T-helper 17 cell (primary cell): ENCODE measurements around the gene PLA2G15. TPM values are rescaled to one million over a fixed set of nuclear protein-coding genes. Genes with fewer than 3 reads are reported as not detected.

Experiments
- ATAC-seq: fragments of 150-1000 bp; cut with Tn5 transposase; 2 replicates; pipeline ENCODE4 v1.10.0; 2021; ENCODE audit warnings: mild to moderate bottlenecking, moderate library complexity
- DNase-seq, 3 donors: peaks; one replicate each; pipeline versions ENCODE4 v3.0.0 to v3.0.0-alpha.2; 2020 to 2021
- H3K9me3 ChIP-seq: one replicate; pipeline ENCODE4 v1.7.0; 2013; ENCODE audit warnings: low read length, mild to moderate bottlenecking; ENCODE audit not compliant: control insufficient read depth, poor library complexity, severe bottlenecking
- H3K27ac Mint-ChIP-seq: one replicate; pipeline ENCODE4 v1.8.0; 2022; ENCODE audit warnings: mild to moderate bottlenecking, moderate library complexity, mixed read lengths
- H3K27me3 Mint-ChIP-seq: one replicate; pipeline ENCODE4 v1.8.0; 2022; ENCODE audit warnings: mixed read lengths
- H3K36me3 Mint-ChIP-seq: one replicate; pipeline ENCODE4 v1.8.0; 2022; ENCODE audit warnings: low read depth, mixed read lengths
- H3K4me1 Mint-ChIP-seq: one replicate; pipeline ENCODE4 v1.8.0; 2022; ENCODE audit warnings: mild to moderate bottlenecking, mixed read lengths
- H3K4me3 Mint-ChIP-seq: one replicate; pipeline ENCODE4 v1.8.0; 2022; ENCODE audit warnings: mild to moderate bottlenecking, moderate library complexity, mixed read lengths
- total RNA-seq, 4 donors: library from RNA in 2 of 4; stranded (reverse) in 2 of 4; gene quantifications; one replicate each; pipeline ENCODE4 v1.2.3 and lab custom pipeline; 2022 to 2026

Gene PLA2G15
- total RNA-seq, 2 donors from 2014 or later = 6.6 to 7.4 TPM

DNA sequence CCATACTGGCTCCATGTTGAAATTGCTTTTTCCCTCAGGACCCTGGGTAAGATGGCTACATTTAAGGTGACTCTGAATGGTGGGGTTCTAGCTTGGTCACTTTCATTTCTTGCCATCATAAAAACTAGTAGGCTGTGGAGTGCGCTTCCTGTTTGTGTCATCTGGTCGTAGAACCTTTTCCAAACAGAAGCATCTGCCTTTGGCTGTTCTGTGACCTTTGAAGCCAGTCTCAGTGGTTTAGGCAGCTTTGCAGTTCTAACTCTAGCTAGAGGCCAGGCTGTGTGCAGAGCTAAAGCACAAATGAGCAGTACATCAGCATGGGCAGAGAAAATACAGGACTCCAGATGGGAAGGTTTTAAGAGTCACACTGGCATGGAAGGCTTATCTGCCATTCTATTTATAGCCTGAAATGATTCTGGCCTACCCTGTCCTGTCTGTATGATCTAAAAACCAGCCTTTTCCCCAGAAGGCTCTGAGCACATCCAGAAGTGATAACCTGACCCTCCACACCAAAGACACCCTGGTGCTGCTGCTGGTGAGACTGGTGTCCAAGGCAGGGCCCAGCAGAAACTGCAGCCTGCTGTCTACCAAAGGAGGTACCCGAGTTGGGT, 17.9 kb upstream of the PLA2G15 start:
- Mint-ChIP-seq H3K4me1 (peaks cover 22% of the 10 kb centered on the region), H3K4me3 (no peak overlapping the region), H3K27ac (peak overlapping the region; percentile 47), H3K36me3 (no peaks in the 10 kb centered on the region), H3K27me3 (no peaks in the 10 kb centered on the region)
- DNase-seq (no peak), ATAC-seq (peak; percentile 20)
- no peaks in the 10 kb centered on the region for H3K9me3 ChIP-seq

GRCh38 chr16:68227850-68228553, 17.2 kb upstream of the PLA2G15 start:
- no peak for ATAC-seq
- H3K36me3 Mint-ChIP-seq = no peaks in the 10 kb centered on the region
- H3K27me3 Mint-ChIP-seq = no peaks in the 10 kb centered on the region
- no peak overlapping the region for H3K4me3 Mint-ChIP-seq
- H3K9me3 ChIP-seq = no peaks in the 10 kb centered on the region
- H3K4me1 Mint-ChIP-seq = peaks cover 22% of the 10 kb centered on the region
- H3K27ac Mint-ChIP-seq = peak overlapping the region; percentile 47
- no peak for DNase-seq

GRCh38 chr16:68228652-68229051, 16.5 kb upstream of the PLA2G15 start:
- no peaks in the 10 kb centered on the region for H3K9me3 ChIP-seq
- H3K4me1 Mint-ChIP-seq = peaks cover 26% of the 10 kb centered on the region
- H3K27ac Mint-ChIP-seq = no peak overlapping the region
- DNase-seq (no peak), ATAC-seq (no peak)
- H3K4me3 Mint-ChIP-seq = no peak overlapping the region
- no peaks in the 10 kb centered on the region for H3K27me3 Mint-ChIP-seq
- H3K36me3 Mint-ChIP-seq = no peaks in the 10 kb centered on the region

- DNase-seq = no peak
- Mint-ChIP-seq H3K27ac (peak overlapping the region; percentile 3), H3K4me1 (peaks cover 28% of the 10 kb centered on the region), H3K27me3 (no peaks in the 10 kb centered on the region), H3K36me3 (no peaks in the 10 kb centered on the region), H3K4me3 (no peak overlapping the region)
- no peaks in the 10 kb centered on the region for H3K9me3 ChIP-seq
- ATAC-seq = peak; percentile 52
Measured at GRCh38 chr16:68229431-68230175, 15.6 kb upstream of the PLA2G15 start.

- peak overlapping the region; percentile 69 for H3K27ac Mint-ChIP-seq
Measured at GRCh38 chr16:68230176-68230571, 15.0 kb upstream of the PLA2G15 start.

DNA sequence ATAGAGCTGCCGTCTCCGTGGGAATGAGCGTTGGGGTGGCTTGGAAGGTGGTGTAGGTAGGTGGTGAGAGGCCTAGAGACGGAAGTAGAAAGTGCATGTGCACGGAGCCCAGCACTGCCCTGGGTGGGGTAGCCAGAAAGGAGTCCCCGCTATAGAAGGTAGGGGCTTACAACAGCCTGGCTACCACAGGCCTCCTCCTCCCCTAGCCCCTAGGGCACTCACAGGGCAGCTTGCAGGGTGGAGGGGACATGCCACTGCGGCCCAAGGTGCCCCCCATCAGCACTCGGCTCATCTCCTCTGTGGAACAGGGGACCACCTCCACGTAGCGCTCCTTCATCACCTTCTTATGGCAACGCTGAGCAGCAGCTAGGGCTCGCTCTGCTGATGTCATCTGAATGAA, 14.2 kb upstream of the PLA2G15 start:
- peak overlapping the region; percentile 69 for H3K27ac Mint-ChIP-seq
- no peaks in the 10 kb centered on the region for H3K36me3 Mint-ChIP-seq

More at GRCh38 chr16:68230176-68230571, 15.0 kb upstream of the PLA2G15 start:
- no peaks in the 10 kb centered on the region for H3K9me3 ChIP-seq
- Mint-ChIP-seq H3K27me3 (no peaks in the 10 kb centered on the region), H3K4me1 (peaks cover 29% of the 10 kb centered on the region), H3K36me3 (no peaks in the 10 kb centered on the region), H3K4me3 (no peak overlapping the region)
- DNase-seq (no peak), ATAC-seq (no peak)

GRCh38 chr16:68231384-68232136, 13.6 kb upstream of the PLA2G15 start:
- Mint-ChIP-seq H3K27me3 (no peaks in the 10 kb centered on the region), H3K4me3 (no peak overlapping the region), H3K4me1 (peaks cover 24% of the 10 kb centered on the region), H3K36me3 (no peaks in the 10 kb centered on the region), H3K27ac (peak overlapping the region; percentile 69)
- H3K9me3 ChIP-seq = no peaks in the 10 kb centered on the region
- ATAC-seq (no peak), DNase-seq (no peak)

More for the DNA sequence above, 14.2 kb upstream of the PLA2G15 start:
- no peaks in the 10 kb centered on the region for H3K9me3 ChIP-seq
- no peak overlapping the region for H3K4me3 Mint-ChIP-seq
- no peak for DNase-seq
- H3K27me3 Mint-ChIP-seq = no peaks in the 10 kb centered on the region
- peaks cover 23% of the 10 kb centered on the region for H3K4me1 Mint-ChIP-seq
- no peak for ATAC-seq

- Mint-ChIP-seq H3K36me3 (no peaks in the 10 kb centered on the region), H3K27me3 (no peaks in the 10 kb centered on the region), H3K27ac (peak overlapping the region; percentile 43), H3K4me3 (no peak overlapping the region), H3K4me1 (peaks cover 24% of the 10 kb centered on the region)
- no peaks in the 10 kb centered on the region for H3K9me3 ChIP-seq
- no peak for DNase-seq
- no peak for ATAC-seq
Measured at GRCh38 chr16:68232335-68232734, 12.8 kb upstream of the PLA2G15 start.

- ATAC-seq (peak; percentile 5), DNase-seq (no peak)
- no peaks in the 10 kb centered on the region for H3K9me3 ChIP-seq
- Mint-ChIP-seq H3K4me1 (peaks cover 25% of the 10 kb centered on the region), H3K36me3 (no peaks in the 10 kb centered on the region), H3K4me3 (no peak overlapping the region), H3K27ac (peak overlapping the region; percentile 43), H3K27me3 (no peaks in the 10 kb centered on the region)
Measured at GRCh38 chr16:68233085-68233834, 11.9 kb upstream of the PLA2G15 start.

- H3K4me1 Mint-ChIP-seq = peaks cover 26% of the 10 kb centered on the region
- DNase-seq (no peak), ATAC-seq (no peak)
- H3K27me3 Mint-ChIP-seq = no peaks in the 10 kb centered on the region
- no peaks in the 10 kb centered on the region for H3K36me3 Mint-ChIP-seq
- H3K9me3 ChIP-seq = no peaks in the 10 kb centered on the region
- H3K4me3 Mint-ChIP-seq = no peak overlapping the region
- no peak overlapping the region for H3K27ac Mint-ChIP-seq
Measured at GRCh38 chr16:68233835-68234187, 11.4 kb upstream of the PLA2G15 start.

GRCh38 chr16:68234188-68235107, 10.7 kb upstream of the PLA2G15 start:
- Mint-ChIP-seq H3K36me3 (no peaks in the 10 kb centered on the region), H3K4me1 (peaks cover 25% of the 10 kb centered on the region), H3K27ac (peak overlapping the region; percentile 65), H3K4me3 (peak overlapping the region; percentile 52), H3K27me3 (no peaks in the 10 kb centered on the region)
- no peaks in the 10 kb centered on the region for H3K9me3 ChIP-seq
- ATAC-seq = no peak
- no peak for DNase-seq
